Brain microvascular endothelial cell (primary cell): ENCODE results near the gene NPPA.

Experiments used
- DNase-seq: peaks from one replicate; pipeline ENCODE4 v3.0.0-alpha.2; 2020
- H3K27ac ChIP-seq: fragments of 250-450 bp; sonication (Bioruptor Pico); 2 replicates; pipeline ENCODE4 v1.5.1; 2020; ENCODE audit warnings: mild to moderate bottlenecking, moderate library complexity
- H3K27me3 ChIP-seq: fragments of 250-450 bp; sonication (Bioruptor Pico); replicated peaks from 2 replicates; pipeline ENCODE4 v1.5.1; 2020; ENCODE audit warnings: mild to moderate bottlenecking
- H3K36me3 ChIP-seq: fragments of 250-450 bp; sonication (Bioruptor Pico); replicated peaks from 2 replicates; pipeline ENCODE4 v1.5.1; 2020; ENCODE audit warnings: mild to moderate bottlenecking
- H3K4me3 ChIP-seq: 2 replicates; pipeline ENCODE4 v1.5.1; 2011; ENCODE audit warnings: low read depth, mild to moderate bottlenecking, control low read depth, low read length, moderate library complexity
- CTCF ChIP-seq: IDR thresholded peaks from 2 replicates; pipeline ENCODE4 v1.5.1; 2011; ENCODE audit warnings: low read depth, mild to moderate bottlenecking, moderate library complexity, low read length, control low read depth, inconsistent platforms; ENCODE audit errors: missing control alignments
- in situ Hi-C: cut with HindIII; loops from 2 replicates; pipeline ENCODE4 v1.10.0; 2017; ENCODE audit warnings: low sequenced_read_pairs, low pct_ligation_motif_present

NPPA gene

GRCh38 chr1:11841245-11842153 lies 6.1 kb downstream of the NPPA start:
- no peak overlapping the region for H3K27ac ChIP-seq
- in situ Hi-C loops: no loop called here
- peaks cover 77% of the 10 kb centered on the region for H3K36me3 ChIP-seq
- no peak for DNase-seq
- H3K4me3 ChIP-seq: no peak overlapping the region
- H3K27me3 ChIP-seq: no peaks in the 10 kb centered on the region
- TF ChIP-seq CTCF: no peak

GRCh38 chr1:11839727-11840705 lies 7.6 kb downstream of the NPPA start:
- no peak for DNase-seq
- H3K27me3 ChIP-seq: no peaks in the 10 kb centered on the region
- no peak overlapping the region for H3K27ac ChIP-seq
- TF ChIP-seq CTCF: no peak
- H3K36me3 ChIP-seq: peaks cover 85% of the 10 kb centered on the region
- H3K4me3 ChIP-seq: no peak overlapping the region
- in situ Hi-C loops: no loop called here

- TF ChIP-seq CTCF: peak; percentile 100
- Histone ChIP-seq H3K27me3 (no peaks in the 10 kb centered on the region), H3K4me3 (no peak overlapping the region), H3K27ac (no peak overlapping the region), H3K36me3 (peaks cover 84% of the 10 kb centered on the region)
- peak; percentile 31 for DNase-seq
- in situ Hi-C loops: no loop called here
These were observed 9.0 kb downstream of the NPPA start for GRCh38 chr1:11838349-11839272.

GRCh38 chr1:11837767-11838348 lies 9.7 kb downstream of the NPPA start:
- peaks cover 91% of the 10 kb centered on the region for H3K36me3 ChIP-seq
- H3K27me3 ChIP-seq: no peaks in the 10 kb centered on the region
- no peak overlapping the region for H3K27ac ChIP-seq
- in situ Hi-C loops: no loop called here
- H3K4me3 ChIP-seq: no peak overlapping the region
- no peak for TF ChIP-seq CTCF
- no peak for DNase-seq
